Fibroblast of mammary gland (primary cell): Measurements from ENCODE around the gene IZUMO3.

Experiments
- DNase-seq: peaks from one replicate; pipeline ENCODE4 v3.0.0-alpha.2; 2010; ENCODE audit warnings: low read depth
- H3K4me3 ChIP-seq: 2 replicates; pipeline ENCODE4 v1.5.1; 2011; ENCODE audit warnings: low read depth, mild to moderate bottlenecking, low read length, moderate library complexity; ENCODE audit not compliant: control insufficient read depth
- TF ChIP-seq, protein P1 (sequence below): conservative IDR thresholded peaks from 2 replicates; pipeline ENCODE4 v1.5.1; 2011; ENCODE audit warnings: low read depth, low read length, inconsistent platforms; ENCODE audit not compliant: control insufficient read depth, insufficient read depth

The IZUMO3 gene

DNA sequence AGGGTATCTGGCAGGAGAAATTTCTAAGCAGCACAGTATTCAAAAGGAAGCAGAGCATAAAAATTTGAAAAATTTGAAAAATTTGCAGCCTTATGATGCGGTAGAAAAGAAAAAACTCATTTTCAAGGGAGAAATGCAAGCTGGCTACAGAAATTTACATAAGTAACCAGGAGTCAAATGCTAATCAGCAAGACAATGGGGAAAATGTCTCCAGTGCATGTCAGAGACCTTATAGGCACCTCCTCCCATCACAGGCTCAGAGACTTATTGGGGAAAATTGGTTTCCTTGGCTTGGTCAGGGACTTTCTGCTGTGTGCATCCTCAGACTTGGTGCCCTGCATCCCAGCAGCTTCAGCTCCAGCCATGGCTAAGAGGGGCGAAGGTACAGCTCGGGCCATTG is 35.8 kb downstream of the IZUMO3 start:
- no peak for DNase-seq
- TF ChIP-seq, protein P1, sequence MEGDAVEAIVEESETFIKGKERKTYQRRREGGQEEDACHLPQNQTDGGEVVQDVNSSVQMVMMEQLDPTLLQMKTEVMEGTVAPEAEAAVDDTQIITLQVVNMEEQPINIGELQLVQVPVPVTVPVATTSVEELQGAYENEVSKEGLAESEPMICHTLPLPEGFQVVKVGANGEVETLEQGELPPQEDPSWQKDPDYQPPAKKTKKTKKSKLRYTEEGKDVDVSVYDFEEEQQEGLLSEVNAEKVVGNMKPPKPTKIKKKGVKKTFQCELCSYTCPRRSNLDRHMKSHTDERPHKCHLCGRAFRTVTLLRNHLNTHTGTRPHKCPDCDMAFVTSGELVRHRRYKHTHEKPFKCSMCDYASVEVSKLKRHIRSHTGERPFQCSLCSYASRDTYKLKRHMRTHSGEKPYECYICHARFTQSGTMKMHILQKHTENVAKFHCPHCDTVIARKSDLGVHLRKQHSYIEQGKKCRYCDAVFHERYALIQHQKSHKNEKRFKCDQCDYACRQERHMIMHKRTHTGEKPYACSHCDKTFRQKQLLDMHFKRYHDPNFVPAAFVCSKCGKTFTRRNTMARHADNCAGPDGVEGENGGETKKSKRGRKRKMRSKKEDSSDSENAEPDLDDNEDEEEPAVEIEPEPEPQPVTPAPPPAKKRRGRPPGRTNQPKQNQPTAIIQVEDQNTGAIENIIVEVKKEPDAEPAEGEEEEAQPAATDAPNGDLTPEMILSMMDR = no peak
- H3K4me3 ChIP-seq = no peak overlapping the region

DNA sequence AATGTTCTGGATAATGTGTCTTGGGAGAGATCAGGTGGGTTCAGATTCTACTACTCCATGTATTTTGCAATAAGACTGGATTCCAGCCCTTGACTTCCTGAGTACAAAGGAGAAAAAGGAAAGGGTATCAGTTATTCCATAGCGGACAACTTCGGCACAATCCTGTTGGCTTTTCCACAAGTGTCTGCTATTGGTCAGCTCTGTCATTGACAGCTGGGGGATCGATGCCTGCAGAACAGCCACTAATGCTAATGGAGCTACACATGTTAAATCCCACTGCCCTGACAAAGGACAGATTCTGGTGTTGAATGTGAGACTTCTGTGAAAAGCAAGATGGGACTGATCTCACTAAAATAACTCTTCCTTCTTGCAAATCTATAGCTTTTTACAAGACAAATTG is 41.2 kb downstream of the IZUMO3 start:
- no peak overlapping the region for H3K4me3 ChIP-seq
- no peak for DNase-seq
- TF ChIP-seq, protein P1 = no peak

DNA sequence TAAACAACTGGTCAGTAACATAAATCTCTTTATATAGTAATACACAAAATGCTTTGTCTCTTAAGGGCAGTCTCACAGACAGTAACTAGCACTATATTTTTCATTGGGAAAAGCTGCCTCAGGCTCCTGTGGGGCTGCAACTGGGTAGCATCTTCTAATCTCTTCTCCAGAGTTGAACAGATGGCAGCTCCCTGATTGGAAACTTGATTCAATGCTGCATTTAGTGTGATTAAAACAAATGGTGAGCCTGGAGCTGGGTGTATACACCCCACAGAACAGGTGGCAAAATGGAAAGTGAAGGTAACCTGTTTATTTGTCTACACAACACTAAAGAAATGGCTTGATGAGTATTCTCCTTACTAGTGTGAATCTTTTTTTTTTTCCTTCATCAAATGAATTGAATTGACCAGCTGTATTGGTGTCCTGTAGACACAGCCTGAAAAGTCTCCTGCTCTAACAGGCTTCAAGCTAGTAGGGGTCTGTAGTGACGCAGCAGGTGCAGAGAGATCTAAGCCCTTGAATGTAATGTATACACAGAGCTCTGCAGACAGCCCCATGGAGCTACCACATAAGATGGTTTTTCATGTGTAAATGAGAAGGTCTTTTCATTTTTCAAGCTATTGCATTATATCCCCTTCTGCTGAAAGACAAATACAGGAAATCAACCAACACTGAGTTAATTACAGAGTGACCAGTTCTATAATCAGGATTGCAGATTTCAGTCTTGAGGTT is 43.3 kb downstream of the IZUMO3 start:
- TF ChIP-seq, protein P1 = no peak
- no peak for DNase-seq
- H3K4me3 ChIP-seq = no peak overlapping the region

DNA sequence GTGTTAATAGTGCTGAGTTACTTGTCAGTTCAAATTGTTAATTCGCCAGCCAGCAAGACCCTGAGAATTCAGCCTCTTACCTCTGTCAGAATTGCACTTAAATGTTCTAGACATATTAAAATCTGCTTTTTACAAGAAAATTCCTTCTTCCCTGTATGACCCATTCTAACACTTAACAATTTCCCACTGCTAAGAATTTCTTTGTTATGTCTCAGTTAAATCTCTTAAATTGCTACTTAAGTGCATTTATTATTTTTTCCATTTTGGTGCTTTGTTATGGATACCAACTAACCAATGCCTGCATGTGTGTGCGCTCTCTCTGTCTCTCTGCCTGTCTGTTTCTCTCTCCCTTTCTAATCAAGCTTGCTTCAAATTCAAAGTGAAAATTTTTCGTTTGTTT is 44.9 kb downstream of the IZUMO3 start:
- no peak overlapping the region for H3K4me3 ChIP-seq
- no peak for DNase-seq
- TF ChIP-seq, protein P1 = no peak

DNA sequence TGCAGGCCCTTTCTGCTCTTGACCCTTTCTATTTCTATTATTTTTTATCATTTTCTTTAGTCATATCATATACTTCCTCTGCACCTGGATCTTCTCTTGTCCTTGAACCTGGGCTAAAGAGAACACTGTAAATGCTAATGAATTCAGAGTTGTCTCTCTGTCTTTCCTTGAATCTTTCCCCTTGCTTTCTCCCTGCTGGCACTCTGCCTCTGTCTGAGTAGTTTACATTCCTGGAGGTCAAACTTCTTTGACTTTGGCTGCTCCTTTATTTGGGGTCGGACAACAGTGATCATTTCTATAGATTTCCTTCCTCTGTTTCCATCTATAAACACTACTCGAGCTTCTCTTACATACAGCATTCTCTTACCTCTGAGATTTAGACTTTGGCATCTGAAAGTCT is 47.1 kb downstream of the IZUMO3 start:
- DNase-seq = no peak
- H3K4me3 ChIP-seq = no peak overlapping the region
- TF ChIP-seq, protein P1 = no peak

DNA sequence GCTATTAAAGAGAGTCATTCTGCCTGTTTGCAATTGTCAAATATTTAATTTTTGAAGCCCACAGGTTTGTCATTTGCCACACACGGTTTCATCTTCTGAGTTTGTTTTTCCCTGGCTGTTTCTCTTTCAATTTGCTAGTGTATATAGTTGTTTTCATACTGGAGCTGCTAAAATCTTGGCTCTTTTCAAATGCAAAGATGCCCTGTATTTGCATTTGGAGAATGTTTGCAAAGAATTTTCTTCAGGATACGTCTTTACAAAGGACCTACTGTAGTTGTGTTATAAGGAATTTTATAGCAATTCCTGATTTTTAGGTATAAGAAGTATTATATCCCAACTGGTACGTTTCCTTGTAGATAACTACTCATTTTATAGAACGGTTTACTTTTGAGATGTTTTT is 48.0 kb downstream of the IZUMO3 start:
- TF ChIP-seq, protein P1 = no peak
- H3K4me3 ChIP-seq = no peak overlapping the region
- DNase-seq = no peak
